CD4-positive, alpha-beta T cell treated with Interleukin-6 at 100 ng/mL for 8 hours (primary cell): ENCODE measurements around the gene NAV2.

ENCODE experiments used
- DNase-seq: peaks from one replicate; pipeline ENCODE4 v3.0.0-alpha.2; 2020; ENCODE audit warnings: mixed read lengths, low spot score

Gene NAV2

DNA sequence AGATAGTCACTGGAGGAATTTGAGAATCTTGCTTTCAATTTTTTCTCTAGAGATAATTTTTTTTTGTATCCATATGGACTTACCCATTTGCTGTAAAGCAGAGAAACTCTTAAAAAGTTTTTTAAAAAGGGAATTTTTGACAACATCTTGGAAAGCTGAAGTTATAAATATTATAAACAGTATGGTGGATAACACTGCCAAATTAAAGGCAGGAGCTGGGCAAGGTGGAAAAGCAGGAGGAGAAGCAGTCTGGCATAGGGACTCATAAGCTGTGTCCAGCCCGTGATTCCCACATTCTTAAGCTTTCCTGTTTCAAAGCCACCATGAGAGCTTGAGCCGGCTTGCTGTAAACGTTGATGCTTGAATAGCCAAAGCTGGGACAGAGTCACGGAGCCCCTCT lies 149.5 kb downstream of the NAV2 start:
- DNase-seq: no peak

DNA sequence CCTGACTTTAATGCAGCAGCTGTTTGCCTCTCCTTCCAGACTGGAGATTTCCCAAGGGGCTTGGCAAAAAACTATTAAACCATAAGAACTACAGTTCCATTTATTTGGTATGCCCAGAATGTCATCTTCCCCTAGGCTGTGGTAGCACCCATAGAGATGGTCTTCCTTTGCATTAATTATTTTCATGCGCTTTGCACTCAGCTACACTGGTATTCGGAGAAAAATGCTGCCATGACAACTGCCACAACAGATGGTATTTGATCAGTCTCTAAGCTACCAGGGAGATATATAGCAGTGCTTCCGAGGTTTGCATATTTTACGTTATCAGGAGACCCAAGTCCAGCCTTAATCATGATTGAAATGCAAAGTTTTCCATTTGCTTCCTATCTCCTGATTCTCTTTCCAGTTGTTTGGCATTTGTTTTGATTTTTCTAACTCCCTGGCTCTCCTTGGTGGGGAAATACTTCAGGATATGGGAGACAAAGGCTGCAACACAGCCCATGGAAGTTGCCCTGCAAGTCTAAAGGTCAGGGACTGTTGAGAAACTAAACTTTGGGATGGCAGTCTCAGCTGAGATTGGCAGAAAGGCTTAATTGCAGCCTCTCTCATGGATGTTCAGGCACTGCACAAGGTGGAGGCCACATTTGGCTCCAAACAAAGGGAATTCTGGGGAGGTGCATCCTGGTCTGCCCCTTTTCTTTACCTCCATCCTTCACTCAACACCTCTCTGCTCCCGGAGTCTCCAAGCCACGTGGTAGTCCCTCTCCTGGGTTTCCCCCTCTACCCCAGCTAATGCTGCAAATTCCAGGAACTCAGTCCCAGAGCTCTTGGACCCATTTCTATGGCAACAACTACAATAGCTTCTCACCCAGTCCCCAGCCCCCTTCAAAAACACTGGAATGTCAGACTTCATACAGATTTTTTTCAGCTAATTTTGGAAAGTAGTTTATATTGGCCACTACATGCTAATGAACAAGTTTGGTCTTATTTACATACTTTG lies 151.8 kb downstream of the NAV2 start:
- DNase-seq: no peak

DNA sequence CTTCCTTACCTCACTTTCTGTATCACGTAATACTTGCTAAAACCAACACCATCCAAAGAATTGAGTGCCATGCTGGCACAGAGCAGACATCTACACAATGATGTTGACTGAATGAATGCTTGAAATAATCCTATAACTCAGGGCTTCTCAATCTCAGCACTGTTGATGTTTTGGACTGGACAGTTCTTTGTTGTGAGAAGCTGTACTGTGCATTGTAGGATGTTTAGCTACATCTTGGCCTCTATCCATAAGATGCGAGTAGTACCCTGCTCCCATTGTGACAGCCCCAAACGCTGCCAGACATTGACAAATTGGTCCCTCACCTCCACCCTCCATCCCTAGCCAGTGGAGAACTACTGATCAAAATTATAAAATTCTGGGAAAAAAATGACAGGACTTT lies 153.4 kb downstream of the NAV2 start:
- no peak for DNase-seq

DNA sequence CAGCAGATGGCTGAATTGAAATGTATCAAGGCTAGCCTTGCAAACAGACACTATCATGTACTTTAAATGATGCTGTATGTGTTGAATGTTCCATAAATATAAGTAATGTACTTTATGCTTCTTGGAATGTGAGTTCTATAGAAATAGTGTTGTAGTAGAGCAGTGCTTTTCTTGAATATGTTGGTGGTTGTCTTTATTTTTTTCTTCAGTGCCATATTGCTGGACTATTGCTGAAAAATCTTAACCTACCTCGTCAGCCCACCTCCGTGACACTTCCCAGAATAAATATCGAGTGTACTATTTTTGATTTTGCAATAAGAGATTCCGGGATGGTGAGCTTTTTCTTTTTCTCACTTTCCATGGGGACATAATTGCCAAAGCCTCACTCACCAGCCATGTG lies 153.9 kb downstream of the NAV2 start:
- DNase-seq: no peak

DNA sequence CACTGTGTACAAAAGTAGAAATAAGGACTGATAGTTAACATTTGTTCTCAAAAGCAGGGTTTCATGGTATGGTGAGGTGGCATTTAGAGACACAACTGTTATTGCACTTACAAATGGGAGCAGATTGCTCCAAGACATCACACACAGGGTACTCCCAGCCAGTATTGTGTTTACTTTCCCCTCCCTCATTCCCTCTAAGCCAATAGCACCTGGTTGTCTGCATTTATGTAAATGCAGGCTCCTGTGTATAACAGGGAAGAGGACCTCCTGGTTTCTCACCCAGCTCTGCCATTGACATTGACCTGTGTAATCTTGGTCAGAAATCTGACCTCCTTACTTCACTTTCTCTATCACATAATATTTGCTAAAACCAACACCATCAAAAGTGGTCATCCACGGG lies 154.4 kb downstream of the NAV2 start:
- DNase-seq: no peak

DNA sequence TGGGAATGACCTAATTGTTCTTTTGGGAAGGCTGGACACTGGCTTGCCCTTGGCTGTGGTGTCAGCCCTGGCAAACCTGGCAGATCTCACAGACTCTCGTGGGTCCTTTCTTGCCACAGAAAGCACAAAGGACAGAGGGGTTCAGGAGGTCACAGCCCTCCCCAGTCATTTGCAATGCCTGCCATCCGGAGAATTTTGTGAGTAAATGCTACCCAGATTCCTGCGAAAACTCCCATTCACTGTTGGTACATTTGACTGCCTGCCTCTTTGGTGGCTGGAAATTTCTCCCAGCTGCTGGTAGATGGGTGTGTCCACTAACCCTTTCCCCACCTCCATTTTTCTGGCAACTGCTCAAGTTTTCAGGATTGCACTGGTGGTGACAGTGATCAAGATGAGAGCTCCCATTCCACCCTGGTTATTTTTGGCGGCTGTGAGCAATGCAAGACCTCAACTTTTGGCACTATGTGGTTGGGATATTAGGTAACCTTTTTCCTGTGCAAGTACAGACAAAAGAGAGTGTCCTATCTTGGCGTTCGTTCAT lies 155.7 kb downstream of the NAV2 start:
- DNase-seq: no peak

DNA sequence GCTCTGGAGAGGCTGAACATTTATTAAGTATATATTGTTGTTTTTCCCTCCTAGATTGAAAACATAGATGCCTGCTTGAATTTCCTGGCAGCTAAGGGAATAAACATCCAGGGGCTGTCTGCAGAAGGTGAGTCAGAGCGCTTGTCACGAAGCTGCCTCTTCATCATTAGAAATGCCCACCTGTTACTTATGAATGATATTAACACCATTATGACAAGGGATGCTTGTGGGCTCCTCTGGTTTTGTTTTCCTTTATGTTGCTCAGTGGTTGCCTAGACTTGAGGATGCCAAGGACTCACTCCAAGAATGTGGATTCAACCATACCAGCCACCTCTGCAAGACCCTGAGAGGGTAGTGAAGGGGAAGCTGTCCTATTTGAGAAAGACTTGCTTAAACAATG lies 156.2 kb downstream of the NAV2 start:
- DNase-seq: no peak

DNA sequence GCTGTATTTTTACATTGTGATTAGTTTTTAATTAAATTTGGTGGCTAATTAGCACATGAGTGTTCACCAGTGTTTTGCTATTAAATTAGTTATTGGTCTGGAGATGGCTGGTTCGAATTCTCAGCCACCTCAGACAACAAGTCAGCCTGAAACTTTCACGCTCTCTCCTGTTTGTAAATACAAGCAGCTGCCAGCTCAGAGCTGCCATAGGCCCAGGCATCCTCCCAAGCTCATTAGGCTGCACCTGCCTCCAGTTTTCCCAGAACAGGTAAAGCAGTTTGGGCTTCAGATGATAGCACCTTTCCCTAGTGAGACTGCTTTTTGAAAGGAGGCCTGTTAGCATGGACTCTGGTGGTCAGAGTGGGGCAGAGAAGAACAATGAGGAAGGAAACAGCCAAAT lies 156.8 kb downstream of the NAV2 start:
- no peak for DNase-seq

DNA sequence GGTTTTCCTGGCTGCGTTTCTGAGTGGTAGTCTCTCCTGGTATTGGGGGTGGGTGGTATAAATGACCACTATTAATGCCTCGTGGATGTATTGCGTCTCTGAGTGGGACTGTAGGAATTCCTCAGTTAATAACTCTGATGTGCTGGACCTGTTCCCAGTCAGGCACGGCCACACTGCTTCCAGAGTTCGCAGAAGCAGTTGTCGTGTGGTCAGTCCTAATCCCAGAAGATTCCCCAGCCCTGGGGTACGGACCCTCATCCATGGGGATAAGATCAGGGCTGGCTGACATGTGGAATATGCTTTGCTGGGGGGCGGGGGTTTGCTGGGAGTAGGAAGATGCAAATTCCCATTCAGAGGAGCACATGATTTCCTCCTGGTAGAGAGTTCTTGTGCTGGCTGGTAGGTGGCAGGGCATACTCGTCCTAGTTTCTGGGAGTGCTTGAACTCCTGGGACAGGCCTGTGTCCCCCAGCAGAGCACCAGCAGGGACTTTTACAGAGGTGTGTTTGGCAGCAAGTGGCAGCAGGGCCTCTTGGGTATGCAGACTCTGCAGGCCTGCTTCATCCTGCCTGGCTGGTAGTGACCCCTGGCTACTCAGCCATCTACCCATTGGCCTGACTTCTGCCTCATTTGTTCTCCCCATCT lies 157.4 kb downstream of the NAV2 start:
- no peak for DNase-seq

DNA sequence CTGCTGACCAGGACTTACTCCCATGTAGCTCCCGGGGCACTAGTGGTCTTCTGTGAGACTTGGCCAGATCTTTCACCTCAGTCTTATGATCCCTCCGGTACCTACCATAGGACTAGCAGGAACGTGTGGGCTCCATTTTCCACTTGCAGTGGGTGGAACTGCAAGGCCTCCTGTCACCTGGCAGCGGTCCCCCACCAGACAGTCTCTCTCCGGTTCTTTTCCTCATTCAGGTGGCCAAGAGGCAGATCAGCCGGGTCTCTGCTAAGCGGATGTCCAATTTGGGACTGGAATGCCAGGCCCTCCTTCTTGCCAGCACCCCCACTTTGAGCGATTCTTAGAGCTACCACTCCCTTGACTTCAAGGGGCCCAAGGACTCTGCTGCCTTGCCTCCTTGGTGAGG lies 158.9 kb downstream of the NAV2 start:
- DNase-seq: no peak

DNA sequence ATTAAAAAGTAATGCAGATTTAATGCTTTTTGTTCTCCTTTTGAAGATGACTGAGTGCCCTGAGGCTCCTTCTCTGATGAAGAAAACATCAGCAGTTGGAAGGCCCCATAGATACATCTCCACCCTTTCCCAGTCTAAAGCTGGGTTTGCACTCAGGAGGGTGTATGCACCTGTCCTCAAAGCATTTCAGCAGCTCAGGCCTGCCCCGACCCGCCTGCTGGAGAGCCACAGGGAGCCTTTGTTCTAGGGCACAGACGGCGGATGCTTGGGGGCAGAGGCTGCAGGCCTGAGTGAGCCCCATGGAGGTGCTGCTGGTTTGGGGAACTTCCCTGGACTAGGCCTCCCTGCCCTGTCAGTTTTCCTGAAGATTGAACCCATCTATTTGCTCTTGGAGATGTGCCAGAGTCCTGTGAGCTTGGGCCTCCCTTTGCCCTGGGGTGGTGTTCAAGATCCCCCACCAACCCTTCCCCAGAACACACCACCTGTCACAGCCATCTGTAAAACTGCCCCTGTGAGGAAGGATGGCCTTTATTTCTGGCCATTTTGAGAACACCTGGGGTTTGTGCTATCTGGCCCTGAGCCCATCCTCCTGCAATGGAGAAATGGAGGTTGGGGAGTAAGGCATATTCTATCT lies 160.0 kb downstream of the NAV2 start:
- DNase-seq: no peak

DNA sequence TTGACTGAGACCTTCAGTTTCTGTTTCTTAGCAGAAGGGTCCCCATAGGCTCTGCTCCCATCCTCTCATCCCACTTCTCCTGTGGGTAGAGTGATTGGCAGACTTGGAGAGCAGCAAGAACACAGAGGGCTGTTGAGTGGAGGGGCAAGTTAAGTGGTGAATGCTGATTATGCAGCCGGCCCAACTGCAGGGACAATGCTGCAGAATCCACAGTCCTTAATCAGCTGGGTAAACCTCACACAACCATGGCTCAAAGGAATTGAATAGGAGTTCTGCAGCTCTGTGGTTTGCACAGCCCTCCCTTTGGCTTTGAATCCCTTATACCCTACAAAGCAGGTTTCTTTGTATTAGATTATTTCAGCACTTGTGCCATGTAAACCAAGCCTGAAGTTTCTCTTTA lies 161.1 kb downstream of the NAV2 start:
- DNase-seq: no peak

DNA sequence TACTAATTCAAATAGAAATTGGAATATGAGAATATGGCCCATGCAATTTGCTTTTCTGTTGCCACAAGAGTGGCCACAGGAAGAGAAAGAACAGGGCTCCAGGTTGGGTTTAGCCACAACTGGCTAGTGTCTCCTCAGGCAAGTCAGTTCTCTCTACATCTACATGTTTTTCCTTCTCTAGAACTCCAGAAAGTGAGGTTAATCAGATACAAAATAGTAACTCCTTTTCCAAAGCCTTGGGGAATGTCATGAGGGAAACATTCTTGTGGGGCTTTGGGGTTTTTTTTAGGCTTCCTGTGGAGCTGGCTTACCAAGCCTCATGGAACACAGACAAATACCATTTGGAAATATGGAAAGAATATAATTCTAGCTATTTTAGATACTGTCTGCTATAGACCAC lies 161.6 kb downstream of the NAV2 start:
- DNase-seq: no peak

DNA sequence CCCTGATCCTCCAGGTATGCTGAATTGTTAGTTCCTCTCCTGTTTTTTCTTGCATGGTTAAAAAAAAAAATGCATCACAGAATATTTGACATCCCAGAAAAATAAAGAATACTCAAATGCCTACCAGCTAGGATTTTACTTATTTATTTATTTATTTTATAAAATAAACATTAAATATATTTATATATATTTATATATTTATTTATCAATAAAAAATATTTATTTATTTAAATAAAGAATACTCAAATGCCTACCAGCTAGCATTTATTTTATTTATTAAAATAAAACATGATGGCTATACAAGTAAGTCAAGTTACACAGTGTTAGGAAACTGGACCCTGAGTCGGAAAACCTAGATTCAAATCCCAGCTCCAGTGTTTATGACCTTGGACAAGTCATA lies 164.1 kb downstream of the NAV2 start:
- no peak for DNase-seq

DNA sequence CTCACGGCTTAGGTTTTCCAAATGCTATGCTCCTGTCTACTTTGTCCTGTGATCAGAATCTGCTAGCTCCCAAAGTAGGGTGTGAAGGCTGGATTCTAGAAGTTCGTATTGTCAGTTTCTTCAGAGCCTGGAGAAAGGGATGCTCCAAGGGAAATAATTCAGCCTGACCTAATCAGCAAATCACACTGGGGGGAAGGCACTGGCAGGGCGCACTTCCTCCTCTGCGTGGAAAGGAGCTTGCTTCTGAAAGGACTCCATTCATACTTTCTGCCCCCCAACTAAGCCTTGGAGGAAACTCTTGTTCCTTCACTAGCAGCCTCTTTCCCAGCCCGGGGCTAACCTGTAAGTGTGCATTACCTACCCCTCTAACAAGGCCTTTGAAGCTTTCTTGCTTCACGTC lies 165.9 kb downstream of the NAV2 start:
- DNase-seq: no peak

DNA sequence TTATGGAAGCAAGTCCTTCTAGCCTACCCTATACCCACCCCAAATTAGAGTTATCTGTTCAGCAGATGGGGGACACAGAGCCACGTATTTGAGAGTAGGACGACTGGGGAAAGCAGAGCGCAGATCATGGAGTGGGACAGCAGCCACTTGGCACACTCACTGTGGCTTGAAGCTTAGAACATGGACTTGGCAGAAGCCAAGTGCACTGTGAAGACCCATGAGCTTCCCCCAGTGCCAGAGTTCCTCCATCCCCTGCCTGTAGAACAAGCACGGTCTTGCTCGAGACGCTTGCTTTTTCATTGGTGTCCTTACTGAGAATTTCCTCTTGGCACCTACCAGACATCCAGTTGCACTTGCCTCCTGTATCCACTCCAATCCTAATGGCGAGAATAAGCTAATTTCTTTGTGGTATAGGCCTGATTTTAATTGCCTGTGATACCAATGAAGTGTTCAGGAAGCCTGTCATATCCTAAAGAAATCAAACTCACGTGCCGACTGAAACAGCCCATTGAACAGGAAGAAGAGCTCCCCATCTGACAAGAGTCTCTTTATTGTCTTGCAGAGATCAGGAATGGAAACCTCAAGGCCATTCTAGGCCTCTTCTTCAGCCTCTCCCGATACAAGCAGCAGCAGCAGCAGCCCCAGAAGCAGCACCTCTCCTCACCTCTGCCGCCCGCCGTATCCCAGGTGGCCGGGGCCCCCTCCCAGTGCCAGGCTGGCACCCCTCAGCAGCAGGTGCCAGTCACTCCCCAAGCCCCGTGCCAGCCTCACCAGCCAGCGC lies 166.9 kb downstream of the NAV2 start:
- no peak for DNase-seq

DNA sequence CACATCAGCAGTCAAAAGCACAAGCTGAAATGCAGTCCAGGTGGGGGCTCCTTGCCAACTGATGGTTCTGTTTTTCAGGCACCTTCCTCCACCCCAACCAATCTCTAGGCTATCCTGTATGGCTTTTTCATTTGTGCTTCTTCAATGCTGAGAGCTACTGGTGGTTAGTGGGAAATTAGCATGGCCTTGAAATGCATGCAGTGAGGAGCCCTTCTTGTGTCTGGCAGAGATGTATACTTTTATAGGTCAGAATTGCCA lies 167.4 kb downstream of the NAV2 start:
- DNase-seq: no peak

DNA sequence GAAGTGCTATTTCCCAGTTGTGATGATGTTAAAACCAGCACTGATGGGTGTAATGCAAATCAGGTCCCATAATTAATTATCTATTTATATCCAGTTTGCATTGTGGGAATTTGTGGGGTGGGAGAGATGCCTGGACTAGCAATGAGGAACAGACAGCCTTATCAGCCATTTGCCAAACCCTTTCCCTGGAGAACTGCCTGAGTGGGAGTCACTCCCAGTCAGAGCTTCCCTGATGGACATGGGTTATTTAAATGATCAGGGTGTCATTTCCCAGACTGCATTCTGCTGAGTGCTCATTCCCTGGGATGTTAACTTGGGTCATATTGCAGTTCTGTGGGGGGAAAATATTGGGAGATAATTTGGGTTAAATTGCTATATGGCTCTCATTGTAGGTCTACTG lies 168.5 kb downstream of the NAV2 start:
- no peak for DNase-seq

DNA sequence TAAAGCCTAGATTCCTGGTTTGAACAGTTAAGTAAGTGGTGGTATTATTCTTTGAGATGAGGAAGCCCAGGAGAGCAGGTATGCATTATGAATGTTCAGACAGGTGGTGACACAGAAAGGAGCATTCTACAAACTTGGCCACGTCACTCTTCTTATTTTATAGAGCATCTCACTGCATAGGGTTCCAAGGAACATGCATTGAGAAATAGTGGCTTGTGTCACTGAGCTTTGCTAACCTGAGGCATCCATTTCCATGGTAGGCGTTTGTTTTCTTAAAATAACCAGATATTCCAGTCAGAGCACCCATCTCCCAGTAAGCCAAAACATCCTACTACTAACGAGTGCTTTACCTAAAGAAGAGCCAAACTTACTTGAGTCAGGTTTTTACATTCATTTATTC lies 169.7 kb downstream of the NAV2 start:
- DNase-seq: no peak

DNA sequence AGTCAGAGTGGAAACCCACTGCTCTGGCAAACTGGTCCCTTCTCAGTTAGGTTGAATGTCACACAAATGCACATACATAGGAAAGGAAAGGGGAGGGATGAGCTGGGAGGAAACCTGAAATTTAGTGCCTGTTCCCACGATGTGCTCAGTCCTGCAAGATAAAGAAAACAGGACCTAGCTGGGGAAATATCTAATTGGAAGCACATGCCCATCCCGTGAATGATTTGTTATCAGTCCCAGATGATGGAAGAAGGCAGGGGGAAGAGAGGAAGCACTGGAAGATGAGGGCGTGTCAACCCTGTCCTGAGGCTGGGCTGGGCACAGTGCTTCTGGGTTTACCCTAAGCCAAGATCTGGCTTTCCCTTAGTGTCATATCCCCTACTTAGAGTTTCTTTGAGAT lies 173.9 kb downstream of the NAV2 start:
- DNase-seq: no peak

DNA sequence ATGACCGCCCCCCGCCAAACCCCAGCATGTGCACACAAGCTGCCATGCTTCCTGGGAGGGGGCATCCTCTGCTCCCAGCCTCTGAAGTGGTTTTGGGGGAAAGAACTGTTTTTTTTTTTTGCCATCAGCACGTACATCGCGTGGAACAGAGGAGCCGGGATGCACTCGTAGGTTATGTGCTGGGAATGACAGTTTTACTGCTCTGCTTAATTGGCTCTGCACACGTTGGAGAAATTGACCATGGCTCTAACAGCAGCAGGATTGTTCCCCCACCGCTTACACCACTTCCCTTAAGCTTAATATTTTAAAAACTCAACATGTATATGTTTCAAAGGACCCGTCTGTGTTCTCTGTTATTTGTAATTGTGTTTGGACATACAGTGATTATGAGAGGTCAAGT lies 175.2 kb downstream of the NAV2 start:
- no peak for DNase-seq

DNA sequence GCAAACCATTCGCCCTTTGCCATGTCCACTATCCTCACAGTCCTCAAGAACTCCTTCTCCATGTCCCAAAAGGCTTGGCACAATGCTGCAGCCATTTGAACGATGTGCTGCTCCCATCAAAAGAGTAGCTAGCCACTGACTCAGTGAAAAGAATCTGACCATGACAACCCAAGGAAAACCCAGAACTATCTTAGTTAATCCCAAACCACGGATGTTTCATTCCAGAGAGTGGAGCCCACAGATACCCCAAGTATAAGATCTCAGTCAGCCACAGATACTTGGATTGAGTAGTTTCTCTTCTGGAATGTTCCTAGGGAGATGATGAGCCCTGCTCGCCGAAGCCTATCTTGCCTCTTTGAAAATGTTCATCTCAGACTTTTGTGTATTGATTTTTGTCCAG lies 176.9 kb downstream of the NAV2 start:
- no peak for DNase-seq
